ENCODE measurements around the gene ZFP92. TPM values are rescaled to one million over a fixed set of nuclear protein-coding genes. Genes with fewer than 3 reads are reported as not detected.
"Not testable (repeated sequence)": the region's sequence is repeated elsewhere in the genome, so short reads cannot be mapped to it uniquely, and the experiment has no call there.

Gene ZFP92
- polyA plus RNA-seq (ENCODE audit: insufficient read length in 4 of 4): 1 to 10 TPM in 1 of 4 donors, under 1 TPM in 3; 0.80 to 1.3 (median 0.87) TPM

DNA sequence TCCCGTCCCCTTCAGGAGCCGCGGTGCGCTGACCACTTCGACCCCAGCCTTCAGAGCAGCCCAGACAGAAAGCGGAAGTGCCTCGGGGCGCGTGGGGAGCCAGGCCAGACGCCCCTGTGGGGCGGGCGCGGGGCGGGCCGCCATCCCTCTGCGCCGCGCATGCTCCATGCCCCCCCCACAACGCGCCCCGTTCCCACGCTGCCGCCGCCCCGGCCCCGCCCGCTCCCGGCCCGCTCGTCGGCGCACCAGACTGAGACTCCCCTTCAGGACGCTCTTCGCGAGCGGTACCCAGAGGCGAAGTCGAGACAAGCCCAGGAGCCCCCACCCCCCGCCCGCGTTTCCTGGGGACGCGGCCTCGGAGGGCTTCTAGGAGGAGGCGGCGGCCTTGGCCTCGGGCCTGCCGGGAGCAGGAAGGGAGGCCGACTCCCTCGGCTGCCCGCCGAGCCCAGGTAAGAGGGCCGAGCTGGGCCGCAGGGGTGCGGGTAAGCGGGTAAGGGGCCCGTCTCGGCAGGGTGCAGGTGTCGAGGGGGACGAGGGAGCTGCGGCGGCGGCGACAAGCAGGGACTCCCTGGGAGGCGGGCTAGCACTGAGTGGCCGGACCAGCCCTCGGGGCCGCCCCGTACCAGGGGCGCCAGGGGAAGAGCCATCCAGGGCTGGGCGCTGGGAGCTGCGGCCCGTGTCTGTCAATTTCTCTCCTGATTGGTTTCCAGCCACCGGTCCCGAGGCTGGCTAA, at the start of gene ZFP92:
ZFP92 (plus strand) TSS at position 218 of the 733 bp plus-strand sequence. CDS start 6,851 bp downstream, outside the sequence.
- no peak for DNase-seq (ENCODE audit: low read depth in 4 of 4, low spot score in 3 of 4)

- DNase-seq (ENCODE audit: low read depth in 4 of 4, low spot score in 3 of 4): no peak
Measured at GRCh38 chrX:153361781-153362397, 49.4 kb upstream of the ZFP92 start.

DNA sequence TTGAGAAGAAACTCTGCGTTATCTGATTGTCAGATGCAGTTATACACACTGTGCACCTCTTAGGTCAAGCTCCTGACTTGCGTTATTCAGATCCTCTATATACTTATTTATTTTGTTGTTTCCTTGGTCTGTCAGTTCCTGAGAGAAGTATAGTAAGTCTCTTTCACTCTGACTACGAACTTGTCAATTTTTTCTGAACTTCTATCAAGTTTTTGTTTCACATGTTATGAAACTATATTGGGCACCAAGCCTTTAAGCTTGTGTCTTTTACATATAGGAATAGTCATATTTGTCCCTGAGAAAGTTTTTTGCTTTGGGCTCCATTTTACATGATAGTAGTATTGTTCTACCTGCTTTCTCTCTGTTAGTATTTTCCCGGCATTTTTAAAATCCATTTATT, 45.6 kb upstream of the ZFP92 start:
- DNase-seq (ENCODE audit: low read depth in 4 of 4, low spot score in 3 of 4): no peak

DNA sequence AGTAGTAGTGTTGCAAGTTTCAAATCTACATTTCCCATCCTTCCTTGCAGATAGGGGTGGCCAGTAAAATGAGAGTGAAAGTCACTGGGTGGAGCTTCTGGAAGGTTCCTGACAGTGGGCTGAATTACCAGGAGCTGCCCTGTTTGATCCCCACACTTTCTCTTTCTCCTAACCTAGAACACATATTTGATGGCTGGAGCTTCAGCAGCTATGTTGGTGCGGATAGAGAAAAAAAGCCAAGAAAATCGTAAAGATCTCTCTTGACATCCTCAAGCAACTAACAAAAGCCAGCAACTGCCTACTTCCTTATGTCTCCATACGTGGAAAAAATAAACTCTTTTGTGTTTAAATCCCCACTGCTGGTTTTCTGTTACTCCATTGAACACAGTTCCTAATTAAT, 45.2 kb upstream of the ZFP92 start:
- DNase-seq (ENCODE audit: low read depth in 4 of 4, low spot score in 3 of 4): no peak

DNA sequence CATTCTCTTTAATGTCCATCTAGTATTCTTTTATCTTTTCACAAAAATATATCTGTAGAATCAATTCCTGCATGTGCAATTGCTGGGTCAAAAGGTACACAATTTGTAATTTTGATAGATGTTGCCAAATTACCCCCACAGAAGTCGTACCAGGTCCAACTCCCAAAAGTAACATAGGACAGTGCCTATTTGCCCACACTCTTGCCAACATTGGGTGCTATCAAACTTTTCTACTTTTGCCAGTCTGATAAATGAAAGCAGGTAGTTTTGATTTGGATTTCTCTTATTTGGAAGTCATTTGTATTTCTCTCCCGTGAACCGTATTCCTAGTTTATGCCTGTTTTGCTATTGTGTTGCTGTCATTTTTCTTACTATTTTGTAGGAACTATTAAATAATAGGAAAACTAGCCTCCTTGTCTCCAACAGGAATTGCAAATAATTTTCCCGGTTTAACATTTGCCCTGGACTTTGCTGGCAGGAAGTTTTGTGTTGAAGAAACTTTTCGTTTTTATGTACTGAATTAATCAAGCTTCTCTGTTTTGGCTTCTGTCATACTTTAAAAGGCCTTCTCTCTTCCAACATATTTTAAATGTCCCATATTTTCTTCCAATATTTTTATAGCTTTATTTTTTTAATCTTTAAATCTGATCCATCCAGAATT, 44.3 kb upstream of the ZFP92 start:
- DNase-seq (ENCODE audit: low read depth in 4 of 4, low spot score in 3 of 4): no peak

GRCh38 chrX:153370293-153371055, 40.8 kb upstream of the ZFP92 start:
- no peak for DNase-seq (ENCODE audit: low read depth in 4 of 4, low spot score in 3 of 4)

GRCh38 chrX:153371256-153371655, 40.0 kb upstream of the ZFP92 start:
- DNase-seq (ENCODE audit: low read depth in 4 of 4, low spot score in 3 of 4): no peak

- no peak for DNase-seq (ENCODE audit: low read depth in 4 of 4, low spot score in 3 of 4)
Measured at GRCh38 chrX:153372949-153373348, 38.3 kb upstream of the ZFP92 start.

DNA sequence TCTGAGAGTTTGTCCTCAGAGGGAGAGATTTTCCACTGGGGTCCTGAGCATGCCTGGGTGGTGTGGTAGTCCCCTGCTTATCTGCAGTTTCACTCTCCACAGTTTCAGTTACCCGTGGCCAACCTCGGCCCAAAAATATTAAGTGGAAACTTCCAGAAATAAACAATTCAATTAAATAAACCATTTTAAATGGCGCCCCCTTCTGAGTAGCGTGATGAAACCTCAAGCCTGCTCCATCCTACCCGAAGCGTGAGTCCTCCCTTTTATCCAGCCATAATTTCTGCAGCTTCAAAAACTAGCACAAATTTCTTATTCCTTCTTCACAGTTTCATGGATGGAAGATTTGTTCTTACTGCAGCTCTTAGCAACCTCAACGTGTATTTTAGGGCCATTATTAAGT, 36.8 kb upstream of the ZFP92 start:
- no peak for DNase-seq (ENCODE audit: low read depth in 4 of 4, low spot score in 3 of 4)

DNA sequence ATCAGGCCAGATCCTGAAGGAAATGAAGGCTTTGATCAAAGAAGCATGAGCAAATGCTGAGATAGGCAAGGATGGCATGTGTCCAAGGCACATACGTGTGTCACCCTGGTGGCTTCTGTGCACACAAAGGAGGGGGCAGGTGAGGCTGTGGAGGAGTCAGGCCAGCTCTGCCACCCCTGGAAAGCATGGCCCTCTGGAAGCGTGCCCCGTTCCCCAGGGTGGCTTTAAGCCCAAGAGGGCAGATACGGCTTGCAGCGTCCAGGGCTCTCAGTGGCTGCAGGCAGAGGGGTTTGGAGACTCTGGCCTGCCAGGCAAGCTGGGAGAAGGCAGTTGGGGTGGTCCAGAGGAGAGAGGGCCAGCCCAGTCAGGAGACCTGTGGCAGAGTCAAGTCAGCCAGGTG, 35.7 kb upstream of the ZFP92 start:
- no peak for DNase-seq (ENCODE audit: low read depth in 4 of 4, low spot score in 3 of 4)

- no peak for DNase-seq (ENCODE audit: low read depth in 4 of 4, low spot score in 3 of 4)
Measured at GRCh38 chrX:153377727-153378126, 33.5 kb upstream of the ZFP92 start.

DNA sequence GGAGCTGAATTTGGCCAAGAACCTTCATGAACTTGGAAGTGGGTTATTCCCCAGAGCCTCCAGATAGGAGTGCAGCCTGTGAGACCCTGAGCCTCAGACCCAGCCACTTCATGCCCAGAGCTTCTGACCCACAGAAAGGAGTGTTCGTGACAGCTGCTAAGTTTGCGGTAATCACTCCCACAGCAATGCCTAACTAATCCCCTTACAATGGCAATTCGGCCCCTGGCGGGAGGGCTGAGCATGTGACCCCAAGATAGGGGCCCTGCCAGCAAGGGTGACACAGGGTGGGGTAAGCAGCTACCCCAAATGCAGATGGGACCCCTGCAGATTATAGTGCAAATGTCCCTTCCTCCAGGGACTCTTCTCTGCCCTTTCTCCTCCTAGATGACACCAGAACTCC, 32.7 kb upstream of the ZFP92 start:
- DNase-seq (ENCODE audit: low read depth in 4 of 4, low spot score in 3 of 4): no peak

DNA sequence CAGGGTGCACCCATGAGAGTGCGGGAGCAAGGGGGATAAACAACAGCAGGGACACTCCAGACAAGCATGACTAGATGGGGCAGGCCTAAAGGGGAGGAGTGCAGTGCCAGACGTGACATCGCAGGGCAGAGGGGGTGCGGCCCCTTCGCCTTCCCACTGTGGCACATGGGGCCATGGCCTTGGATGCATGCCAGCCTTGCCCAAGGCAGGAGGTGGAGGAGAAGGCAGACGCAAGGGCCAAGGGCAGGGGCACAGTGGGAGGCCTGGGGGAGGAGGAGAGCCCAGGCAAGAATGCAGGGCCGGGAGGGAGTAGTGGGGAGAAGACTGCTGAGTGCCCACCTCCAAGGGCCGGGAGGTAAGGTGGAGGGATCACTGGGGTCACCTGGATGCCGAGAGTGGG, 31.8 kb upstream of the ZFP92 start:
- no peak for DNase-seq (ENCODE audit: low read depth in 4 of 4, low spot score in 3 of 4)

DNA sequence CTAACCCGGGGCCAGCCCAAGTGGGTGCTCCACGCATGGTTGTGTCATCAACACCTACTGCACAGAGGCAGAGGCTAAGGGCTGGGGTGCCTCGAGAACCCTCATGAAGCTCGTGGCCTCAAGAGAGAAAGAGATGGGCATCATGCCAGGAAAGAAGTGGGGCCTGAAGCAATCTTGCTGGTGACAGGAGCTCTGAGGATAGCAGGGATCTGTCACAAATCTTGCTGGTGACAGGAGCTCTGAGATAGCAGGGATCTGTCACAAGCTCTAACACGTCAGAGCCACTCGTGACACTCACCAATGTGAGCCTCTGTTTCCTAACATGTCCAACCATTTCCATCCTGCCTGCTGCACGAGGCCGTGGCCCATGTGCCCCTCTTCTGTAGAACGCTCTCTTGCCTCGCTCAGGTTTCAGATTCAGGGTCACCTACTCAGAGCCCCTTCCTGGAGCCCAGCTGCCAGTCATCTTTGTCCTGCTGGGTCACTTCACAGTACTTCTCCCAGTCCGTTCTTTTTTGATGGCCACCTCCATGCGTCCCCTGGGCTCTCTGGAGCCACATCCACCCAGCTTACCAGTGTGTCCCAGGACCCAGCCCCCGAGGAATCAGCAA, 31.2 kb upstream of the ZFP92 start:
- DNase-seq (ENCODE audit: low read depth in 4 of 4, low spot score in 3 of 4): no peak

GRCh38 chrX:153380691-153381090, 30.6 kb upstream of the ZFP92 start:
- DNase-seq (ENCODE audit: low read depth in 4 of 4, low spot score in 3 of 4): no peak

GRCh38 chrX:153381684-153382532, 29.4 kb upstream of the ZFP92 start:
- DNase-seq (ENCODE audit: low read depth in 4 of 4, low spot score in 3 of 4): peak; percentile 41 to 58 (median 53)

- DNase-seq (ENCODE audit: low read depth in 4 of 4, low spot score in 3 of 4): no peak
Measured at GRCh38 chrX:153382563-153383482, 28.4 kb upstream of the ZFP92 start.

GRCh38 chrX:153384390-153384789, 26.9 kb upstream of the ZFP92 start:
- DNase-seq (ENCODE audit: low read depth in 4 of 4, low spot score in 3 of 4): no peak

DNA sequence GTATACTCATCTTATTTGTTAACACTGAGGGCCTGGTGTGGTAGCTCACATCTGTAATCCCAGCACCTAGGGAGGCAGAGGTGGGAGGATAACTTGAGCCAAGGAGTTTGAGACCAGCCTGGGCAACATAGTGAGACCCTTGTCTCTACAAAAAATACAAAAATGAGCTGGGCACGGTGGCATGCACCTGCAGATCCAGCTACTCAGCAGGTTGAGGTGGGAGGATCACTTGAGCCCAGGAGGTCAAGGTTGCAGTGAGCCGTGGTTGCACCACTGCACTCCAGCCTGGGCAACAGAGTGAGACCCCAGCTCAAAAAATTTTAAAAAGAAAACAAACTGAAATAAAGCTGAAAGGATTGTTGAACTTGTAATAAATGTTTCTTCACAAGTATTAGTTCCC, 26.3 kb upstream of the ZFP92 start:
- DNase-seq (ENCODE audit: low read depth in 4 of 4, low spot score in 3 of 4): not testable (repeated sequence)
